HepG2 (cell line): ENCODE measurements around the gene EGFL8. TPM values are rescaled to one million over a fixed set of nuclear protein-coding genes. Genes with fewer than 3 reads are reported as not detected.

ENCODE experiments used
- ARHGAP35 ChIP-seq: sonication (generic); formaldehyde crosslinking; IDR thresholded peaks from 2 replicates; pipeline ENCODE4 v1.9.0; 2022; ENCODE audit warnings: mild to moderate bottlenecking, inconsistent platforms, moderate library complexity, missing genetic modification reagents, borderline replicate concordance
- GLI4 ChIP-seq: sonication (generic); formaldehyde crosslinking; IDR thresholded peaks from 2 replicates; pipeline ENCODE4 v1.5.1; 2020; ENCODE audit warnings: missing genetic modification reagents, mild to moderate bottlenecking, moderate library complexity, borderline replicate concordance
- HIVEP1 ChIP-seq: sonication (generic); formaldehyde crosslinking; IDR thresholded peaks from 2 replicates; pipeline ENCODE4 v1.4.0; 2020; ENCODE audit warnings: mild to moderate bottlenecking, missing genetic modification reagents
- KDM5B ChIP-seq: sonication (generic); formaldehyde crosslinking; IDR thresholded peaks from 2 replicates; pipeline ENCODE4 v1.4.0; 2020; ENCODE audit warnings: missing genetic modification reagents, mild to moderate bottlenecking, borderline replicate concordance
- KDM6A ChIP-seq: IDR thresholded peaks from 2 replicates; pipeline ENCODE4 v1.6.1; 2016; ENCODE audit warnings: low read depth
- MATR3 ChIP-seq: sonication (generic); formaldehyde crosslinking; IDR thresholded peaks from 2 replicates; pipeline ENCODE4 v1.4.0; 2020; ENCODE audit warnings: missing genetic modification reagents
- PHF5A ChIP-seq: IDR thresholded peaks from one replicate; pipeline ENCODE4 v1.6.1; 2018; ENCODE audit warnings: low read depth, missing genetic modification reagents; ENCODE audit not compliant: unreplicated experiment
- SP4 ChIP-seq: sonication (generic); formaldehyde crosslinking; IDR thresholded peaks from 2 replicates; pipeline ENCODE4 v1.8.1; 2023; ENCODE audit warnings: mild to moderate bottlenecking, missing genetic modification reagents
- polyA plus RNA-seq, 8 experiments: library from polyadenylated mRNA; depleted of rRNA in 3 of 8; stranded (reverse) in 7 of 8; unstranded in 1 of 8; fragments of >200 nt; fragmentation: Illumina TruSeq in 4 of 8; extraction: Trizol in 4 of 8; gene quantifications; 2 replicates each; pipeline versions ENCODE4 v1.2.1 to v1.2.3, GENCODE V29; 2011 to 2016; ENCODE audit warnings: low read depth in 4 of 8, missing spikeins in 1 of 8, mixed read lengths in 1 of 8; ENCODE audit not compliant: insufficient read depth in 1 of 8
- total RNA-seq, 5 experiments: library from RNA; depleted of rRNA; stranded (reverse); fragments of >200 nt; fragmentation: Illumina TruSeq; extraction: Trizol; gene quantifications; 2 replicates each; pipeline ENCODE4 v1.2.3, GENCODE V29; 2016; ENCODE audit warnings: low read depth in 1 of 5
- TF ChIP-seq, protein P1 (sequence below): sonication (generic); formaldehyde crosslinking; IDR thresholded peaks from one replicate; pipeline ENCODE4 v1.5.1; 2020; ENCODE audit warnings: mild to moderate bottlenecking, missing genetic modification reagents; ENCODE audit errors: not compliant biosample characterization
- TF ChIP-seq, protein P2 (sequence below): sonication (generic); formaldehyde crosslinking; IDR thresholded peaks from 2 replicates; pipeline ENCODE4 v1.4.0; 2020; ENCODE audit warnings: mild to moderate bottlenecking, missing genetic modification reagents
- TF ChIP-seq, protein P3 (sequence below): sonication (generic); formaldehyde crosslinking; IDR thresholded peaks from 2 replicates; pipeline ENCODE4 v1.5.0; 2020; ENCODE audit warnings: missing genetic modification reagents
- TF ChIP-seq, protein P4 (sequence below), 2 experiments: IDR thresholded peaks; 2 replicates each; pipeline ENCODE4 v1.6.1; 2011 to 2012; ENCODE audit warnings: low read length in 2 of 2, borderline replicate concordance in 1 of 2, low read depth in 1 of 2, mild to moderate bottlenecking in 1 of 2, moderate library complexity in 1 of 2

The EGFL8 gene
- total and polyA plus RNA-seq, 2 of the 13 experiments (the other 11 are each of a cell fraction or from before 2014, with no cell fraction given) = 10.0 to 11.5 TPM

DNA sequence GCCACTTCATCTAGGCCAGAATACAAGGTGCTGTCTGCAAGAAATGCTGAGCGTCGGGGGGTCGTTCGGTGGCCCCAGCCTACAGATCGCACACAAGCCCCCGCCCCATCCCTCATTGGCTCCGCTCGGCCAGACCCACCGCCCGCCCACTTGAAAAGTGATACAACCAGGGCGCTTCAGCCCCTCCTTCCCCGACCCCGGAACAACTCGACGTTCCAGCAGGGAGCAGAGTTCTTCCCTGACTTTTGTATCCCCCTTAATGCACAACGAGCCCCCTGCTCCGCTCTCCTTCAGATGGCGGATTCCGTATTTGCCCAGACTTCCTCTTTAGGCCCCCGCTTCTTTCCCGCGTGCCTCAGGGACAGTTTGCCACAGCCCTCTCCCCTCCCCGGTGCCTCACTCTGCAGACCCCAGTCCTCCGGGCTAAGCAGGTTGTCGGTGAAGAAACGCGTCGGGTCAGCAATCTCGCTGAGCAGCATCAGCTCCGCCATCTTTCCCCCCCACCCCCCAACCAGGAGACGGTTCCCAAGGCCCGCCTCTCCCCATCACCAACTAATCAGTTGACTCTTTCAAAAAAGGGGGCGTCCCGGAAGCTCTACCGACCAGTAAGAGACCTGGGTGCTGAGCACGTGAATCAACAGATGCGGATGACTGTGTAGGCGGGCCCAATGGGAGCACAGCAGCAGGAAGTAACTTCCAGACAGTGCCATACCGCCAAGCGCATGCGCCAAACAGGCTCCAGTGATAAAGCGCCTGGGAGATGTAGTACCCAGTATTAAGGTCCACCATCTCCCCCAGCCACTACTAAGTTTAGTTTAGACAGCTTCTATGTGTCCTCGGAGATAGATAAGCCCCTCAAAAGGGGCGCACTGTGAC is 36.4 kb upstream of the EGFL8 start, which contains the start of gene ATF6B (continued):
- TF ChIP-seq, protein P1, sequence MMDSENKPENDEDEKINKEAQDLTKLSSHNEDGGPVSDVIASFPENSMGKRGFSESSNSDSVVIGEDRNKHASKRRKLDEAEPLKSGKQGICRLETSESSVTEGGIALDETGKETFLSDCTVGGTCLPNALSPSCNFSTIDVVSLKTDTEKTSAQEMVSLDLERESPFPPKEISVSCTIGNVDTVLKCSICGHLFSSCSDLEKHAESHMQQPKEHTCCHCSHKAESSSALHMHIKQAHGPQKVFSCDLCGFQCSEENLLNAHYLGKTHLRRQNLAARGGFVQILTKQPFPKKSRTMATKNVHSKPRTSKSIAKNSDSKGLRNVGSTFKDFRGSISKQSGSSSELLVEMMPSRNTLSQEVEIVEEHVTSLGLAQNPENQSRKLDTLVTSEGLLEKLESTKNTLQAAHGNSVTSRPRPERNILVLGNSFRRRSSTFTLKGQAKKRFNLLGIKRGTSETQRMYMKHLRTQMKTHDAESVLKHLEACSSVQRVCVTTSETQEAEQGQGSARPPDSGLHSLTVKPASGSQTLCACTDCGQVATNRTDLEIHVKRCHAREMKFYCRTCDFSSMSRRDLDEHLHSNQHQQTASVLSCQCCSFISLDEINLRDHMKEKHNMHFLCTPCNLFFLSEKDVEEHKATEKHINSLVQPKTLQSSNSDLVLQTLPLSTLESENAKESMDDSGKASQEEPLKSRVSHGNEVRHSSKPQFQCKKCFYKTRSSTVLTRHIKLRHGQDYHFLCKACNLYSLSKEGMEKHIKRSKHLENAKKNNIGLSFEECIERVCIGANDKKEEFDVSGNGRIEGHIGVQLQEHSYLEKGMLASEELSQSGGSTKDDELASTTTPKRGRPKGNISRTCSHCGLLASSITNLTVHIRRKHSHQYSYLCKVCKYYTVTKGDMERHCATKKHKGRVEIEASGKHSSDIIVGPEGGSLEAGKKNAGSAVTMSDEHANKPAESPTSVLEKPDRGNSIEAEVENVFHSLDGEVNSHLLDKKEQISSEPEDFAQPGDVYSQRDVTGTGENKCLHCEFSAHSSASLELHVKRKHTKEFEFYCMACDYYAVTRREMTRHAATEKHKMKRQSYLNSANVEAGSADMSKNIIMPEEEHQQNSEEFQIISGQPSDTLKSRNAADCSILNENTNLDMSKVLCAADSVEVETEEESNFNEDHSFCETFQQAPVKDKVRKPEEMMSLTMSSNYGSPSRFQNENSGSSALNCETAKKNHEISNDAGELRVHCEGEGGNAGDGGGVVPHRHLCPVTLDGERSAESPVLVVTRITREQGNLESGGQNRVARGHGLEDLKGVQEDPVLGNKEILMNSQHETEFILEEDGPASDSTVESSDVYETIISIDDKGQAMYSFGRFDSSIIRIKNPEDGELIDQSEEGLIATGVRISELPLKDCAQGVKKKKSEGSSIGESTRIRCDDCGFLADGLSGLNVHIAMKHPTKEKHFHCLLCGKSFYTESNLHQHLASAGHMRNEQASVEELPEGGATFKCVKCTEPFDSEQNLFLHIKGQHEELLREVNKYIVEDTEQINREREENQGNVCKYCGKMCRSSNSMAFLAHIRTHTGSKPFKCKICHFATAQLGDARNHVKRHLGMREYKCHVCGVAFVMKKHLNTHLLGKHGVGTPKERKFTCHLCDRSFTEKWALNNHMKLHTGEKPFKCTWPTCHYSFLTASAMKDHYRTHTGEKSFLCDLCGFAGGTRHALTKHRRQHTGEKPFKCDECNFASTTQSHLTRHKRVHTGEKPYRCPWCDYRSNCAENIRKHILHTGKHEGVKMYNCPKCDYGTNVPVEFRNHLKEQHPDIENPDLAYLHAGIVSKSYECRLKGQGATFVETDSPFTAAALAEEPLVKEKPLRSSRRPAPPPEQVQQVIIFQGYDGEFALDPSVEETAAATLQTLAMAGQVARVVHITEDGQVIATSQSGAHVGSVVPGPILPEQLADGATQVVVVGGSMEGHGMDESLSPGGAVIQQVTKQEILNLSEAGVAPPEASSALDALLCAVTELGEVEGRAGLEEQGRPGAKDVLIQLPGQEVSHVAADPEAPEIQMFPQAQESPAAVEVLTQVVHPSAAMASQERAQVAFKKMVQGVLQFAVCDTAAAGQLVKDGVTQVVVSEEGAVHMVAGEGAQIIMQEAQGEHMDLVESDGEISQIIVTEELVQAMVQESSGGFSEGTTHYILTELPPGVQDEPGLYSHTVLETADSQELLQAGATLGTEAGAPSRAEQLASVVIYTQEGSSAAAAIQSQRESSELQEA = peak; percentile 80
- TF ChIP-seq, protein P2, sequence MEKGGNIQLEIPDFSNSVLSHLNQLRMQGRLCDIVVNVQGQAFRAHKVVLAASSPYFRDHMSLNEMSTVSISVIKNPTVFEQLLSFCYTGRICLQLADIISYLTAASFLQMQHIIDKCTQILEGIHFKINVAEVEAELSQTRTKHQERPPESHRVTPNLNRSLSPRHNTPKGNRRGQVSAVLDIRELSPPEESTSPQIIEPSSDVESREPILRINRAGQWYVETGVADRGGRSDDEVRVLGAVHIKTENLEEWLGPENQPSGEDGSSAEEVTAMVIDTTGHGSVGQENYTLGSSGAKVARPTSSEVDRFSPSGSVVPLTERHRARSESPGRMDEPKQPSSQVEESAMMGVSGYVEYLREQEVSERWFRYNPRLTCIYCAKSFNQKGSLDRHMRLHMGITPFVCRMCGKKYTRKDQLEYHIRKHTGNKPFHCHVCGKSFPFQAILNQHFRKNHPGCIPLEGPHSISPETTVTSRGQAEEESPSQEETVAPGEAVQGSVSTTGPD (CRISPR knock-in tag) = no peak
- TF ChIP-seq, protein P3, sequence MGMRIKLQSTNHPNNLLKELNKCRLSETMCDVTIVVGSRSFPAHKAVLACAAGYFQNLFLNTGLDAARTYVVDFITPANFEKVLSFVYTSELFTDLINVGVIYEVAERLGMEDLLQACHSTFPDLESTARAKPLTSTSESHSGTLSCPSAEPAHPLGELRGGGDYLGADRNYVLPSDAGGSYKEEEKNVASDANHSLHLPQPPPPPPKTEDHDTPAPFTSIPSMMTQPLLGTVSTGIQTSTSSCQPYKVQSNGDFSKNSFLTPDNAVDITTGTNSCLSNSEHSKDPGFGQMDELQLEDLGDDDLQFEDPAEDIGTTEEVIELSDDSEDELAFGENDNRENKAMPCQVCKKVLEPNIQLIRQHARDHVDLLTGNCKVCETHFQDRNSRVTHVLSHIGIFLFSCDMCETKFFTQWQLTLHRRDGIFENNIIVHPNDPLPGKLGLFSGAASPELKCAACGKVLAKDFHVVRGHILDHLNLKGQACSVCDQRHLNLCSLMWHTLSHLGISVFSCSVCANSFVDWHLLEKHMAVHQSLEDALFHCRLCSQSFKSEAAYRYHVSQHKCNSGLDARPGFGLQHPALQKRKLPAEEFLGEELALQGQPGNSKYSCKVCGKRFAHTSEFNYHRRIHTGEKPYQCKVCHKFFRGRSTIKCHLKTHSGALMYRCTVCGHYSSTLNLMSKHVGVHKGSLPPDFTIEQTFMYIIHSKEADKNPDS (CRISPR knock-in tag) = no peak
- TF ChIP-seq PHF5A (CRISPR knock-in tag) (no peak), KDM6A (CRISPR knock-in tag) (no peak), SP4 (CRISPR knock-in tag) (peak; percentile 92), ARHGAP35 (CRISPR knock-in tag) (peak; percentile 49; the same call in 1 of the 2 replicates), GLI4 (CRISPR knock-in tag) (no peak), KDM5B (CRISPR knock-in tag) (peak; percentile 71), MATR3 (CRISPR knock-in tag) (no peak; the same call in 1 of the 2 replicates), HIVEP1 (CRISPR knock-in tag) (no peak)
- TF ChIP-seq, protein P4, sequence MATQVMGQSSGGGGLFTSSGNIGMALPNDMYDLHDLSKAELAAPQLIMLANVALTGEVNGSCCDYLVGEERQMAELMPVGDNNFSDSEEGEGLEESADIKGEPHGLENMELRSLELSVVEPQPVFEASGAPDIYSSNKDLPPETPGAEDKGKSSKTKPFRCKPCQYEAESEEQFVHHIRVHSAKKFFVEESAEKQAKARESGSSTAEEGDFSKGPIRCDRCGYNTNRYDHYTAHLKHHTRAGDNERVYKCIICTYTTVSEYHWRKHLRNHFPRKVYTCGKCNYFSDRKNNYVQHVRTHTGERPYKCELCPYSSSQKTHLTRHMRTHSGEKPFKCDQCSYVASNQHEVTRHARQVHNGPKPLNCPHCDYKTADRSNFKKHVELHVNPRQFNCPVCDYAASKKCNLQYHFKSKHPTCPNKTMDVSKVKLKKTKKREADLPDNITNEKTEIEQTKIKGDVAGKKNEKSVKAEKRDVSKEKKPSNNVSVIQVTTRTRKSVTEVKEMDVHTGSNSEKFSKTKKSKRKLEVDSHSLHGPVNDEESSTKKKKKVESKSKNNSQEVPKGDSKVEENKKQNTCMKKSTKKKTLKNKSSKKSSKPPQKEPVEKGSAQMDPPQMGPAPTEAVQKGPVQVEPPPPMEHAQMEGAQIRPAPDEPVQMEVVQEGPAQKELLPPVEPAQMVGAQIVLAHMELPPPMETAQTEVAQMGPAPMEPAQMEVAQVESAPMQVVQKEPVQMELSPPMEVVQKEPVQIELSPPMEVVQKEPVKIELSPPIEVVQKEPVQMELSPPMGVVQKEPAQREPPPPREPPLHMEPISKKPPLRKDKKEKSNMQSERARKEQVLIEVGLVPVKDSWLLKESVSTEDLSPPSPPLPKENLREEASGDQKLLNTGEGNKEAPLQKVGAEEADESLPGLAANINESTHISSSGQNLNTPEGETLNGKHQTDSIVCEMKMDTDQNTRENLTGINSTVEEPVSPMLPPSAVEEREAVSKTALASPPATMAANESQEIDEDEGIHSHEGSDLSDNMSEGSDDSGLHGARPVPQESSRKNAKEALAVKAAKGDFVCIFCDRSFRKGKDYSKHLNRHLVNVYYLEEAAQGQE (IDR thresholded peaks at IDR 0.05; ENCODE audit: borderline replicate concordance in 1 of 2, low read depth in 1 of 2, low read length in 2 of 2) = no peak; a peak in 1 of 4 replicates
